ENCODE measurements around the gene RGS21. TPM values are rescaled to one million over a fixed set of nuclear protein-coding genes. Genes with fewer than 3 reads are reported as not detected.

The RGS21 gene
- total RNA-seq, 1 experiment from 2014 or later = not detected

GRCh38 chr1:192342842-192343241 is 26.1 kb downstream of the RGS21 start:
- no peaks in the 10 kb centered on the region for H4K20me1 ChIP-seq (ENCODE audit: insufficient read depth)
- TF ChIP-seq SRF (IDR thresholded peaks at IDR 0.05; ENCODE audit: low read depth) (no peak), ELF1 (IDR thresholded peaks at IDR 0.05; ENCODE audit: borderline replicate concordance, low read depth) (no peak), REST (IDR thresholded peaks at IDR 0.05; ENCODE audit: low read depth) (no peak), TCF7L2 (IDR thresholded peaks at IDR 0.05; ENCODE audit: borderline replicate concordance, extremely low read depth, insufficient read depth, insufficient read length) (no peak), ZNF274 (IDR thresholded peaks at IDR 0.05; ENCODE audit: low read depth, low read length) (no peak), EGR1 (IDR thresholded peaks at IDR 0.05; ENCODE audit: low read depth) (no peak), POLR2A (IDR thresholded peaks at IDR 0.05; ENCODE audit: borderline replicate concordance, extremely low read depth, insufficient read depth, insufficient read length) (no peak), FOSL1 (IDR thresholded peaks at IDR 0.05; ENCODE audit: low read depth) (no peak), YY1 (IDR thresholded peaks at IDR 0.05; ENCODE audit: extremely low read depth, insufficient replicate concordance, low read depth, low read length) (no peak), POLR2AphosphoS5 (IDR thresholded peaks at IDR 0.05; ENCODE audit: low read depth, low read length) (no peak), JUND (IDR thresholded peaks at IDR 0.05) (no peak), ZBTB33 (IDR thresholded peaks at IDR 0.05; ENCODE audit: extremely low read depth, insufficient replicate concordance, low read length) (no peak), CBX3 (IDR thresholded peaks at IDR 0.05; ENCODE audit: low read depth) (no peak), CTCF (IDR thresholded peaks at IDR 0.05 in 2 of 3, conservative IDR thresholded peaks at IDR 0.05 in 1 of 3; ENCODE audit: borderline replicate concordance in 1 of 3, insufficient read depth in 1 of 3, low read depth in 2 of 3, low read length in 2 of 3) (no peak), RAD21 (IDR thresholded peaks at IDR 0.05; ENCODE audit: low read depth) (no peak)
- ChIA-PET RAD21 (ENCODE audit: low non-redundant PET in 1 of 2, low total read pairs in 2 of 2, uncharacterized antibody in 2 of 2, unreplicated experiment in 2 of 2) (no interaction called here), POLR2A (no interaction called here), CTCF (no interaction called here)
- H3K79me2 ChIP-seq (ENCODE audit: insufficient read depth, low read length) = no peaks in the 10 kb centered on the region
- H3K9ac ChIP-seq (ENCODE audit: low read length) = no peak overlapping the region
- DNase-seq (ENCODE audit: low read depth, low spot score) (no peak), ATAC-seq (no peak)
- intact Hi-C loops (cut with micrococcal nuclease) = no loop called here
- no TSS peak for BruUV-seq (replicated peaks)
- H3K9me2 ChIP-seq (ENCODE audit: insufficient read depth) = no peaks in the 10 kb centered on the region
- no peak overlapping the region for H3K4me2 ChIP-seq (ENCODE audit: low read length)
- no peaks in the 10 kb centered on the region for H3K27me3 ChIP-seq (ENCODE audit: insufficient read depth, low read length)
- H3K4me3 ChIP-seq (replicated peaks in 1 of 2; ENCODE audit: low read depth in 1 of 2, low read length in 2 of 2) = no peak overlapping the region
- H3K36me3 ChIP-seq (ENCODE audit: control insufficient read depth in 1 of 2, insufficient read depth in 2 of 2, low read length in 2 of 2) = no peaks in the 10 kb centered on the region
- H3K27ac ChIP-seq (ENCODE audit: low read depth, low read length) = no peak overlapping the region
- H3K4me1 ChIP-seq (ENCODE audit: control insufficient read depth in 1 of 2, insufficient read depth in 2 of 2, low read length in 2 of 2) = no peaks in the 10 kb centered on the region
- H2AFZ ChIP-seq (ENCODE audit: low read depth, low read length, poor library complexity, severe bottlenecking) = no peak overlapping the region
- H3K9me3 ChIP-seq (ENCODE audit: control insufficient read depth in 1 of 2, insufficient read depth in 1 of 2, low read depth in 1 of 2, low read length in 2 of 2) = no peaks in the 10 kb centered on the region
